ENCODE results near the gene SMAD7.

- TF ChIP-seq ZNF565 (CRISPR knock-in tag; conservative IDR thresholded peaks at IDR 0.05; ENCODE audit: low read depth) (no peak), RARB (CRISPR knock-in tag; IDR thresholded peaks at IDR 0.05) (no peak), GLIS3 (CRISPR knock-in tag; IDR thresholded peaks at IDR 0.05) (no peak), CSRNP3 (CRISPR knock-in tag; IDR thresholded peaks at IDR 0.05) (no peak), TCF4 (CRISPR knock-in tag; IDR thresholded peaks at IDR 0.05; ENCODE audit: borderline replicate concordance) (no peak), SNAI2 (CRISPR knock-in tag; IDR thresholded peaks at IDR 0.05) (no peak), CSDC2 (CRISPR knock-in tag; IDR thresholded peaks at IDR 0.05) (no peak), BACH2 (CRISPR knock-in tag; IDR thresholded peaks at IDR 0.05; ENCODE audit: borderline replicate concordance) (no peak), ARNTL (CRISPR knock-in tag; IDR thresholded peaks at IDR 0.05; ENCODE audit: borderline replicate concordance, low read depth) (no peak), PPARA (CRISPR knock-in tag; IDR thresholded peaks at IDR 0.05; ENCODE audit: borderline replicate concordance) (no peak), ESRRG (CRISPR knock-in tag; IDR thresholded peaks at IDR 0.05) (no peak), ZFP3 (CRISPR knock-in tag; IDR thresholded peaks at IDR 0.05) (no peak)
Measured at GRCh38 chr18:48966523-48966922, 15.8 kb upstream of the SMAD7 start.
